ENCODE measurements around the gene ARHGAP9. TPM values are rescaled to one million over a fixed set of nuclear protein-coding genes. Genes with fewer than 3 reads are reported as not detected.
"Not testable (repeated sequence)": the region's sequence is repeated elsewhere in the genome, so short reads cannot be mapped to it uniquely, and the experiment has no call there.

ARHGAP9 gene
- polyA plus RNA-seq, 1 of the 3 experiments (the other 2 are of a cell fraction), result 0.66 TPM

GRCh38 chr12:57444744-57445143 is 34.9 kb downstream of the ARHGAP9 start:
- no peaks in the 10 kb centered on the region for H4K20me1 ChIP-seq (ENCODE audit: insufficient read depth)
- DNase-seq, result no peak
- no peaks in the 10 kb centered on the region for H3K4me1 ChIP-seq (ENCODE audit: control insufficient read depth in 1 of 2, insufficient read depth in 2 of 2, low read depth in 1 of 2, low read length in 1 of 2)
- no peaks in the 10 kb centered on the region for H3K9me2 ChIP-seq
- H3K4me2 ChIP-seq, result no peak overlapping the region
- ChIA-PET CTCF (interaction anchor here (1.2 to 6.2 kb wide), 4 partner anchors 9 to 137 kb away, joined by 3 to 49 read pairs (median 6); partner anchors contain the start of genes GLI1 and INHBE), POLR2A (no interaction called here)
- TF ChIP-seq YY1 (IDR thresholded peaks at IDR 0.05; ENCODE audit: low read depth) (no peak), EP300 (IDR thresholded peaks at IDR 0.05; ENCODE audit: borderline replicate concordance in 1 of 2, low read depth in 1 of 2, low read length in 1 of 2) (no peak), RFX5 (IDR thresholded peaks at IDR 0.05; ENCODE audit: low read length) (no peak), GATA2 (CRISPR knock-in tag; IDR thresholded peaks at IDR 0.05) (no peak)
- no peaks in the 10 kb centered on the region for H3K36me3 ChIP-seq (replicated peaks in 1 of 2; ENCODE audit: control insufficient read depth in 1 of 2, insufficient read depth in 2 of 2, low read length in 1 of 2)
- H3K9ac ChIP-seq, result no peak overlapping the region
- H3K9me3 ChIP-seq, result no peaks in the 10 kb centered on the region
- H3F3A ChIP-seq (replicated peaks; ENCODE audit: insufficient read depth), result no peaks in the 10 kb centered on the region
- H3K79me2 ChIP-seq (ENCODE audit: insufficient read depth), result no peaks in the 10 kb centered on the region
- H3K27me3 ChIP-seq (ENCODE audit: insufficient read depth), result no peaks in the 10 kb centered on the region
- H3K27ac ChIP-seq (ENCODE audit: low read depth in 2 of 2, low read length in 1 of 2), result no peak overlapping the region
- no peak overlapping the region for H3K4me3 ChIP-seq (ENCODE audit: low read depth in 2 of 2, low read length in 1 of 2)
- WGBS (ENCODE audit: low lambda C conversion rate), result 78% methylated on average over 5 of the region's 5 CpGs
- H2AFZ ChIP-seq (ENCODE audit: low read depth), result peak overlapping the region; percentile 5; the same call in 1 of the 2 replicates

GRCh38 chr12:57444337-57444736 is 35.3 kb downstream of the ARHGAP9 start:
- WGBS (ENCODE audit: low lambda C conversion rate), result 71% methylated on average over 6 of the region's 6 CpGs
- H3K9ac ChIP-seq, result not testable (repeated sequence)

GRCh38 chr12:57441846-57442427 is 37.7 kb downstream of the ARHGAP9 start:
- Histone ChIP-seq H3K27ac (ENCODE audit: low read depth in 2 of 2, low read length in 1 of 2) (no peak overlapping the region), H2AFZ (ENCODE audit: low read depth) (no peak overlapping the region), H3K36me3 (replicated peaks in 1 of 2; ENCODE audit: control insufficient read depth in 1 of 2, insufficient read depth in 2 of 2, low read length in 1 of 2) (no peaks in the 10 kb centered on the region), H3F3A (replicated peaks; ENCODE audit: insufficient read depth) (no peaks in the 10 kb centered on the region), H3K9ac (no peak overlapping the region), H4K20me1 (ENCODE audit: insufficient read depth) (no peaks in the 10 kb centered on the region), H3K27me3 (ENCODE audit: insufficient read depth) (no peaks in the 10 kb centered on the region), H3K4me3 (ENCODE audit: low read depth in 2 of 2, low read length in 1 of 2) (no peak overlapping the region), H3K9me3 (no peaks in the 10 kb centered on the region), H3K79me2 (ENCODE audit: insufficient read depth) (no peaks in the 10 kb centered on the region), H3K4me1 (ENCODE audit: control insufficient read depth in 1 of 2, insufficient read depth in 2 of 2, low read depth in 1 of 2, low read length in 1 of 2) (no peaks in the 10 kb centered on the region), H3K4me2 (no peak overlapping the region), H3K9me2 (no peaks in the 10 kb centered on the region)
- 100% methylated on average over 1 of the region's 1 CpG for WGBS (ENCODE audit: low lambda C conversion rate)
- ChIA-PET POLR2A (interaction anchor here (0.7 kb wide), 1 partner anchor 169 kb away, joined by 8 read pairs; no protein-coding TSS in a partner anchor), CTCF (interaction anchor here (1.0 to 6.2 kb wide), 3 partner anchors 12 to 20 kb away, joined by 5 to 49 read pairs (median 6); partner anchors contain the start of genes GLI1 and INHBE)
- TF ChIP-seq TCF12 (IDR thresholded peaks at IDR 0.05) (no peak), RFX5 (IDR thresholded peaks at IDR 0.05; ENCODE audit: low read length) (no peak), GABPA (IDR thresholded peaks at IDR 0.05; ENCODE audit: low read depth) (no peak), GATA2 (CRISPR knock-in tag; IDR thresholded peaks at IDR 0.05) (no peak), POLR2AphosphoS5 (IDR thresholded peaks at IDR 0.05; ENCODE audit: low read depth, low read length) (no peak), USF2 (IDR thresholded peaks at IDR 0.05; ENCODE audit: borderline replicate concordance, low read depth, low read length) (no peak), RCOR1 (IDR thresholded peaks at IDR 0.05; ENCODE audit: low read length) (no peak), USF1 (IDR thresholded peaks at IDR 0.05; ENCODE audit: borderline replicate concordance, low read depth) (no peak), MAX (IDR thresholded peaks at IDR 0.05; ENCODE audit: low read depth) (no peak), SIN3A (IDR thresholded peaks at IDR 0.05; ENCODE audit: borderline replicate concordance, low read depth, low read length) (no peak)
- no peak for DNase-seq

More at GRCh38 chr12:57444337-57444736, 35.3 kb downstream of the ARHGAP9 start:
- POLR2A ChIA-PET; H3K27me3 ChIP-seq (ENCODE audit: insufficient read depth); H4K20me1 ChIP-seq (ENCODE audit: insufficient read depth); H3K4me3 ChIP-seq (ENCODE audit: low read depth in 2 of 2, low read length in 1 of 2); H3K27ac ChIP-seq (ENCODE audit: low read depth in 2 of 2, low read length in 1 of 2); H3K36me3 ChIP-seq (replicated peaks in 1 of 2; ENCODE audit: control insufficient read depth in 1 of 2, insufficient read depth in 2 of 2, low read length in 1 of 2); H3K4me2 ChIP-seq; H2AFZ ChIP-seq (ENCODE audit: low read depth); H3K79me2 ChIP-seq (ENCODE audit: insufficient read depth); H3K9me3 ChIP-seq; H3K4me1 ChIP-seq (ENCODE audit: control insufficient read depth in 1 of 2, insufficient read depth in 2 of 2, low read depth in 1 of 2, low read length in 1 of 2); H3F3A ChIP-seq (replicated peaks; ENCODE audit: insufficient read depth); DNase-seq; H3K9me2 ChIP-seq: not testable (repeated sequence)
- CTCF ChIA-PET, result interaction anchor here (0.8 to 6.2 kb wide), 6 partner anchors 10 to 181 kb away, joined by 3 to 49 read pairs (median 4); partner anchors contain the start of genes GLI1 and INHBE

- H3K27me3 ChIP-seq (ENCODE audit: insufficient read depth); H2AFZ ChIP-seq (ENCODE audit: low read depth); DNase-seq; H3K9ac ChIP-seq; H3F3A ChIP-seq (replicated peaks; ENCODE audit: insufficient read depth); POLR2A ChIA-PET; H3K9me2 ChIP-seq; H3K4me1 ChIP-seq (ENCODE audit: control insufficient read depth in 1 of 2, insufficient read depth in 2 of 2, low read depth in 1 of 2, low read length in 1 of 2); H3K27ac ChIP-seq (ENCODE audit: low read depth in 2 of 2, low read length in 1 of 2); H3K79me2 ChIP-seq (ENCODE audit: insufficient read depth); H3K4me3 ChIP-seq (ENCODE audit: low read depth in 2 of 2, low read length in 1 of 2); H4K20me1 ChIP-seq (ENCODE audit: insufficient read depth); H3K36me3 ChIP-seq (replicated peaks in 1 of 2; ENCODE audit: control insufficient read depth in 1 of 2, insufficient read depth in 2 of 2, low read length in 1 of 2); H3K4me2 ChIP-seq; H3K9me3 ChIP-seq: not testable (repeated sequence)
- CTCF ChIA-PET, result interaction anchor here (1.5 to 6.2 kb wide), 2 partner anchors 13 to 21 kb away, joined by 5 to 49 read pairs; partner anchors contain the start of gene INHBE
- WGBS (ENCODE audit: low lambda C conversion rate), result 32% methylated on average over 2 of the region's 2 CpGs
Measured at GRCh38 chr12:57441393-57441792, 38.3 kb downstream of the ARHGAP9 start.

Measured in SK-N-SH (cell line).